Ishikawa (cell line): Measurements from ENCODE around the gene PHF5A.

Experiments used
- CEBPB ChIP-seq: IDR thresholded peaks from 2 replicates; pipeline ENCODE4 v1.6.1; 2012
- CREB1 ChIP-seq: IDR thresholded peaks from 2 replicates; pipeline ENCODE4 v1.6.1; 2012; ENCODE audit warnings: low read depth
- EGR1 ChIP-seq: IDR thresholded peaks from 2 replicates; pipeline ENCODE4 v1.6.1; 2012
- EP300 ChIP-seq: IDR thresholded peaks from 2 replicates; pipeline ENCODE4 v1.6.1; 2012; ENCODE audit warnings: borderline replicate concordance
- FOXM1 ChIP-seq: IDR thresholded peaks from 2 replicates; pipeline ENCODE4 v1.6.1; 2012; ENCODE audit warnings: low read depth, borderline replicate concordance
- NFIC ChIP-seq: IDR thresholded peaks from 2 replicates; pipeline ENCODE4 v1.6.1; 2012
- RAD21 ChIP-seq: IDR thresholded peaks from 2 replicates; pipeline ENCODE4 v1.6.1; 2012; ENCODE audit warnings: low read depth
- REST ChIP-seq: IDR thresholded peaks from 2 replicates; pipeline ENCODE4 v1.6.1; 2012; ENCODE audit warnings: low read depth, mild to moderate bottlenecking
- TAF1 ChIP-seq: IDR thresholded peaks from 2 replicates; pipeline ENCODE4 v1.6.1; 2012; ENCODE audit warnings: low read depth, mild to moderate bottlenecking
- TCF12 ChIP-seq: IDR thresholded peaks from 2 replicates; pipeline ENCODE4 v1.6.1; 2012; ENCODE audit warnings: low read depth
- TEAD4 ChIP-seq: IDR thresholded peaks from 2 replicates; pipeline ENCODE4 v1.6.1; 2012
- YY1 ChIP-seq: IDR thresholded peaks from 2 replicates; pipeline ENCODE4 v1.6.1; 2012; ENCODE audit warnings: low read depth
- ZBTB7A ChIP-seq: IDR thresholded peaks from 2 replicates; pipeline ENCODE4 v1.6.1; 2012; ENCODE audit warnings: low read depth
- TF ChIP-seq, protein P1 (sequence below): IDR thresholded peaks from 2 replicates; pipeline ENCODE4 v1.6.1; 2012
- TF ChIP-seq, protein P2 (sequence below): IDR thresholded peaks from 2 replicates; pipeline ENCODE4 v1.6.1; 2012

Gene PHF5A

DNA sequence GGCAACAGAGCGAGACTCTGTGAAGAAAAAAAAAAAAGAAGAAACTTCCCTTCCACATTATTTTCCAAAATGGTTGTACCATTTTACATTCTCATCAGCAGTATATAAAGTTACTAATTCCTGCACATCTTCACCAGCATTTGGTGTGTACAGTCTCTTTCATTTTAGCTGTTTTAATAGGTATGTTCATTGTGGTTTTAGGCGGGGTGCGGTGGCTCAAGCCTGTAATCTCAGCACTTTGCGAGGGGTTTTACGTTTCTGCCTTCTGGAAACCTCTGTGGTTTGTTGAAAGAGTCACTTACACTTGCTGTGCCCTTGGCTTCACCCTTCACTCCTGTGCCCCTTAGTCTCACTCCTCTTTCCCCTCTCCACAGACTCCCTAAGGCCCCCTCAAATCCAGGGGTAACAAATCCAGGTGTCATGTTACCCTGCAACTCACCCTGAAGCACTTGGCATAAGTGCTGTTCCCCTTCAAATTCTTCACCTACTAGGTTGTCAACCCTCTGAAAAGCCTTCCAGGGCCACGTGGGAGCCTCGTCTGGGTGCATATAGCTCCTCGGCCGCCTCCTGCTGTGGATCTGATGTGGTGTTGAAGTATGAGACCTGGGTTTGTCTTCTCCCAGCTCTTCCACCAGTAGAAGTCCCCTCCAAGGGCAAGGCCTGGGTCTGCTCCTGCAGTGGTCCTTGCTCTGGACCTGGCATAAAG lies 42.7 kb downstream of the PHF5A start:
- TF ChIP-seq REST (no peak), TCF12 (no peak), TEAD4 (no peak), YY1 (no peak), NFIC (no peak), RAD21 (no peak), EP300 (no peak), ZBTB7A (no peak), TAF1 (no peak), FOXM1 (no peak), CEBPB (no peak), EGR1 (no peak), CREB1 (no peak)
- TF ChIP-seq, protein P1, sequence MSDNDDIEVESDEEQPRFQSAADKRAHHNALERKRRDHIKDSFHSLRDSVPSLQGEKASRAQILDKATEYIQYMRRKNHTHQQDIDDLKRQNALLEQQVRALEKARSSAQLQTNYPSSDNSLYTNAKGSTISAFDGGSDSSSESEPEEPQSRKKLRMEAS = no peak
- TF ChIP-seq, protein P2, sequence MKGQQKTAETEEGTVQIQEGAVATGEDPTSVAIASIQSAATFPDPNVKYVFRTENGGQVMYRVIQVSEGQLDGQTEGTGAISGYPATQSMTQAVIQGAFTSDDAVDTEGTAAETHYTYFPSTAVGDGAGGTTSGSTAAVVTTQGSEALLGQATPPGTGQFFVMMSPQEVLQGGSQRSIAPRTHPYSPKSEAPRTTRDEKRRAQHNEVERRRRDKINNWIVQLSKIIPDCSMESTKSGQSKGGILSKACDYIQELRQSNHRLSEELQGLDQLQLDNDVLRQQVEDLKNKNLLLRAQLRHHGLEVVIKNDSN = no peak

DNA sequence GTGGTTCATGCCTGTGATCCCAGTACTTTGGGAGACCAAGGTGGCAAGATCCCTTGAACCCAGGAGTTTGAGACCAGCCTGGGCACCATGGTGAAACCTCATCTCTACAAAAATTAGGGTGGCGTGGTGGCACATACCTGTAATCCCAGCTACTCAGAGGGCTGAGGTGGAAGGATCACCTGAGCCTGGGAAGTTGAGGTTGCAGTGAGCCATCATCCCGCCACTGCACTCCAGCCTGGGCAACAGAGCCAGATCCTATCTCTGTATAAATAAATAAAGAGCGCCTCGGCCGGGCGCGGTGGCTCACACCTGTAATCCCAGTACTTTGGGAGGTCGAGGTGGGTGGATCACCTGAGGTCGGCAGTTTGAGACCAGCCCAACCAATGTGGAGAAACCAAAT lies 49.8 kb downstream of the PHF5A start:
- TF ChIP-seq CREB1 (no peak), RAD21 (no peak), REST (no peak), CEBPB (no peak), FOXM1 (no peak), TEAD4 (no peak), EP300 (no peak), TCF12 (no peak), YY1 (no peak), NFIC (no peak), ZBTB7A (no peak), EGR1 (no peak), TAF1 (no peak)
- TF ChIP-seq, protein P1 = no peak
- TF ChIP-seq, protein P2 = no peak

GRCh38 chr22:41417622-41418390 lies 50.7 kb downstream of the PHF5A start:
- TF ChIP-seq, protein P1 = no peak
- TF ChIP-seq NFIC = peak; percentile 92
- TF ChIP-seq TAF1 = no peak
- TF ChIP-seq YY1 = no peak
- peak; percentile 6; the same call in 1 of the 2 replicates for TF ChIP-seq RAD21
- no peak for TF ChIP-seq REST
- TF ChIP-seq CEBPB = no peak
- TF ChIP-seq FOXM1 = no peak
- no peak for TF ChIP-seq EP300
- TF ChIP-seq, protein P2 = no peak
- no peak for TF ChIP-seq ZBTB7A
- TF ChIP-seq EGR1 = no peak
- TF ChIP-seq TCF12 = 0 out of 2 replicates have a peak, but pooled peaks have one; percentile 28
- 0 out of 2 replicates have a peak, but pooled peaks have one; percentile 43 for TF ChIP-seq TEAD4
- no peak for TF ChIP-seq CREB1
